ENCODE measurements around the gene FBLN2.

Gene FBLN2

GRCh38 chr3:13644341-13645117 lies 95.6 kb downstream of the FBLN2 start:
- H4K91ac ChIP-seq (ENCODE audit: low read length) = peak overlapping the region; percentile 32
- H2AK5ac ChIP-seq (ENCODE audit: low read length, severe bottlenecking) = no peak overlapping the region
- no peak overlapping the region for H3K23ac ChIP-seq (ENCODE audit: low read length in 2 of 2)
- H3K79me1 ChIP-seq (replicated peaks; ENCODE audit: low read length, poor library complexity, severe bottlenecking) = no peaks in the 10 kb centered on the region
- no peak overlapping the region for H2BK12ac ChIP-seq (ENCODE audit: low read length in 2 of 2)
- WGBS = 96% methylated on average over 4 of the region's 4 CpGs
- H3K27me3 ChIP-seq (ENCODE audit: control insufficient read depth in 1 of 2, insufficient read depth in 1 of 2, low read length in 2 of 2) = peaks cover 0 to 27% of the 10 kb centered on the region in 2 experiments
- no peak overlapping the region for H4K8ac ChIP-seq (ENCODE audit: low read length)
- no peaks in the 10 kb centered on the region for H3K9me3 ChIP-seq (ENCODE audit: control insufficient read depth, low read length)
- DNase-seq = no peak
- no peak overlapping the region for H3K4me3 ChIP-seq (ENCODE audit: insufficient read depth in 1 of 2, low read depth in 1 of 2, low read length in 2 of 2)
- peak overlapping the region; percentile 37 for H3K9ac ChIP-seq (ENCODE audit: low read length)
- H2BK5ac ChIP-seq (ENCODE audit: low read depth, low read length, poor library complexity, severe bottlenecking) = no peak overlapping the region
- peaks cover 9% of the 10 kb centered on the region for H3K4me1 ChIP-seq (ENCODE audit: control insufficient read depth, insufficient read depth, low read depth, low read length)
- no peak overlapping the region for H2AFZ ChIP-seq (ENCODE audit: low read depth, low read length)
- H3K14ac ChIP-seq (ENCODE audit: low read length in 2 of 2) = no peak overlapping the region
- H3K4ac ChIP-seq (ENCODE audit: low read depth in 1 of 2, low read length in 2 of 2) = no peak overlapping the region
- peaks cover 0 to 10% of the 10 kb centered on the region in 2 experiments for H3K36me3 ChIP-seq (ENCODE audit: control insufficient read depth in 1 of 2, insufficient read depth in 2 of 2, low read depth in 1 of 2, low read length in 2 of 2)
- H3K18ac ChIP-seq (ENCODE audit: low read depth in 1 of 2, low read length in 2 of 2) = no peak overlapping the region
- H3K4me2 ChIP-seq (ENCODE audit: low read length, poor library complexity, severe bottlenecking) = no peak overlapping the region
- H2BK120ac ChIP-seq (ENCODE audit: low read depth, low read length) = no peak overlapping the region
- no peak overlapping the region for H2BK15ac ChIP-seq (ENCODE audit: low read depth, poor library complexity, severe bottlenecking)
- H3K27ac ChIP-seq (ENCODE audit: low read length, poor library complexity, severe bottlenecking) = no peak overlapping the region

DNA sequence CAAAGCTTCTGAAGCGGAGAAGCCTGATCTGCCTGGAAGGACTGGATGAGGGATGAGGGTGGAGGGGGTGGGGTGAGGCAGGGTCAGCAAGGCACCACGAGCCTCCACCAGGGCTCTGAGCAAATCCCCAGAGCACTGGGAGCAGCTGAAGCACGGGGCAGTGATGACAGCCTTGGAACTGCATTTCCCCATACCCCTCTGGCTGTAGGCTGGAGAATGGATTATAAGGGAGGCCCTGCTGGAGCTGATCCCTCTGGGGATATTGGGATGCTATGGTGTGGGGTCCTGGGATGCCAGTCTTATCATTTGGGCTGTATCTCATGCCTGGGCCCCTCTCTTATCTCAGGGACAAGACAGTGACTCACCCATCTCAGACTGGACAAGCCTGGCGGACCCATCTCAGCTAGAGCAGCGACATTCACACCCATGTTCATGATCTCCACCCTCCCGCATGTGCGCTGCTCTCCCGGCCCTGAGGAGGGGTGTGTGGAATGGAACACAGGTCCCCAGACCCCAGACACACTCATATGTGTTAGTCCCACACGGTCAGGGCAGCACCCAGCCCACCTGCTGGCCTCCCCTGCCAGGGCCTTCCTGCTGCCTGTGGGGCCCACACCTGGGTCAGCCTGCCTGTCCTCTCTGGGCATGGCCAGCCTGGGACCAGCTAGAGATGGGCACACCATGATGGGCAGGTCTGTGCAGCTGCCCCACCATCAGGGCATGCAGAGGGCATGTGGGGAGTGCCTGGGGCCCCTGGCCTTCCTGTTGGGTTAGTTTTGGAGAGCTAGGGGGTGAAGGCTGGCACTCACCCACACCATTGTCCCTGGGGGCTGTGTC lies 97.1 kb downstream of the FBLN2 start:
- H3K9ac ChIP-seq (ENCODE audit: low read length) = no peak overlapping the region
- no peak overlapping the region for H3K4ac ChIP-seq (ENCODE audit: low read depth in 1 of 2, low read length in 2 of 2)
- no peak overlapping the region for H3K4me3 ChIP-seq (ENCODE audit: insufficient read depth in 1 of 2, low read depth in 1 of 2, low read length in 2 of 2)
- H3K18ac ChIP-seq (ENCODE audit: low read depth in 1 of 2, low read length in 2 of 2) = no peak overlapping the region
- no peak overlapping the region for H4K8ac ChIP-seq (ENCODE audit: low read length)
- 74% methylated on average over 9 of the region's 9 CpGs for WGBS
- H2BK12ac ChIP-seq (ENCODE audit: low read length in 2 of 2) = no peak overlapping the region
- no peak overlapping the region for H3K14ac ChIP-seq (ENCODE audit: low read length in 2 of 2)
- no peaks in the 10 kb centered on the region for H3K36me3 ChIP-seq (ENCODE audit: control insufficient read depth in 1 of 2, insufficient read depth in 2 of 2, low read depth in 1 of 2, low read length in 2 of 2)
- H4K91ac ChIP-seq (ENCODE audit: low read length) = no peak overlapping the region
- H2BK15ac ChIP-seq (ENCODE audit: low read depth, poor library complexity, severe bottlenecking) = no peak overlapping the region
- no peak overlapping the region for H3K4me2 ChIP-seq (ENCODE audit: low read length, poor library complexity, severe bottlenecking)
- DNase-seq = no peak
- no peak overlapping the region for H2AK5ac ChIP-seq (ENCODE audit: low read length, severe bottlenecking)
- H3K9me3 ChIP-seq (ENCODE audit: control insufficient read depth, low read length) = no peaks in the 10 kb centered on the region
- no peak overlapping the region for H2BK120ac ChIP-seq (ENCODE audit: low read depth, low read length)
- H3K4me1 ChIP-seq (ENCODE audit: control insufficient read depth, insufficient read depth, low read depth, low read length) = peaks cover 14% of the 10 kb centered on the region
- H3K79me1 ChIP-seq (replicated peaks; ENCODE audit: low read length, poor library complexity, severe bottlenecking) = no peaks in the 10 kb centered on the region
- no peak overlapping the region for H2BK5ac ChIP-seq (ENCODE audit: low read depth, low read length, poor library complexity, severe bottlenecking)
- no peak overlapping the region for H3K27ac ChIP-seq (ENCODE audit: low read length, poor library complexity, severe bottlenecking)
- H3K23ac ChIP-seq (ENCODE audit: low read length in 2 of 2) = no peak overlapping the region
- peaks cover 0 to 24% of the 10 kb centered on the region in 2 experiments for H3K27me3 ChIP-seq (ENCODE audit: control insufficient read depth in 1 of 2, insufficient read depth in 1 of 2, low read length in 2 of 2)
- H2AFZ ChIP-seq (ENCODE audit: low read depth, low read length) = no peak overlapping the region

- H3K4me2 ChIP-seq (ENCODE audit: low read length, poor library complexity, severe bottlenecking) = no peak overlapping the region
- peaks cover 0 to 35% of the 10 kb centered on the region in 2 experiments for H3K27me3 ChIP-seq (ENCODE audit: control insufficient read depth in 1 of 2, insufficient read depth in 1 of 2, low read length in 2 of 2)
- H2AK5ac ChIP-seq (ENCODE audit: low read length, severe bottlenecking) = no peak overlapping the region
- H3K18ac ChIP-seq (ENCODE audit: low read depth in 1 of 2, low read length in 2 of 2) = peak overlapping the region in 1 of 2 experiments; percentile 14
- H2BK5ac ChIP-seq (ENCODE audit: low read depth, low read length, poor library complexity, severe bottlenecking) = no peak overlapping the region
- no peak overlapping the region for H2AFZ ChIP-seq (ENCODE audit: low read depth, low read length)
- H2BK15ac ChIP-seq (ENCODE audit: low read depth, poor library complexity, severe bottlenecking) = no peak overlapping the region
- H4K91ac ChIP-seq (ENCODE audit: low read length) = no peak overlapping the region
- H3K4me1 ChIP-seq (ENCODE audit: control insufficient read depth, insufficient read depth, low read depth, low read length) = peaks cover 14% of the 10 kb centered on the region
- no peak overlapping the region for H4K8ac ChIP-seq (ENCODE audit: low read length)
- H2BK12ac ChIP-seq (ENCODE audit: low read length in 2 of 2) = peak overlapping the region in 1 of 2 experiments; percentile 22
- no peaks in the 10 kb centered on the region for H3K36me3 ChIP-seq (ENCODE audit: control insufficient read depth in 1 of 2, insufficient read depth in 2 of 2, low read depth in 1 of 2, low read length in 2 of 2)
- no peaks in the 10 kb centered on the region for H3K9me3 ChIP-seq (ENCODE audit: control insufficient read depth, low read length)
- H3K23ac ChIP-seq (ENCODE audit: low read length in 2 of 2) = no peak overlapping the region
- H3K79me1 ChIP-seq (replicated peaks; ENCODE audit: low read length, poor library complexity, severe bottlenecking) = no peaks in the 10 kb centered on the region
- no peak overlapping the region for H2BK120ac ChIP-seq (ENCODE audit: low read depth, low read length)
- no peak overlapping the region for H3K27ac ChIP-seq (ENCODE audit: low read length, poor library complexity, severe bottlenecking)
- peak overlapping the region; percentile 12 to 55 for H3K4me3 ChIP-seq (ENCODE audit: insufficient read depth in 1 of 2, low read depth in 1 of 2, low read length in 2 of 2)
- H3K4ac ChIP-seq (ENCODE audit: low read depth in 1 of 2, low read length in 2 of 2) = no peak overlapping the region
- DNase-seq = peak; percentile 12
- peak overlapping the region; percentile 64 for H3K9ac ChIP-seq (ENCODE audit: low read length)
- H3K14ac ChIP-seq (ENCODE audit: low read length in 2 of 2) = peak overlapping the region in 1 of 2 experiments; percentile 31
- 70% methylated on average over 19 of the region's 19 CpGs for WGBS
Measured at GRCh38 chr3:13647298-13648059, 98.6 kb downstream of the FBLN2 start.

All from mesenchymal stem cell (in vitro differentiated cells and primary cell).